Activated CD4-positive, alpha-beta T cell treated with anti-CD3 and anti-CD28 coated beads, Interleukin-2, amount 10 ng/mL, durations not matched to agents 7 days and 5 days (primary cell): ENCODE results near the gene THRA. TPM values are rescaled to one million over a fixed set of nuclear protein-coding genes. Genes with fewer than 3 reads are reported as not detected.

ENCODE experiments used
- CTCF ChIA-PET: fragments of 350-600 bp; sonication (Branson Sonifier 250); formaldehyde crosslinking; loops from one replicate; lab custom pipeline; 2021; ENCODE audit warnings: antibody characterized with exemption; lab: Charles Lee
- POLR2A ChIA-PET: fragments of 350-600 bp; sonication (Branson Sonifier 250); formaldehyde crosslinking; loops from one replicate; lab custom pipeline; 2021; ENCODE audit warnings: antibody characterized with exemption; lab: Charles Lee
- DNase-seq: peaks from one replicate; pipeline ENCODE4 v3.0.0-alpha.2; 2020
- H3K27ac Mint-ChIP-seq: one replicate; pipeline ENCODE4 v1.8.0; 2021; ENCODE audit warnings: mild to moderate bottlenecking, moderate library complexity, mixed read lengths
- H3K27me3 Mint-ChIP-seq: one replicate; pipeline ENCODE4 v1.8.0; 2021; ENCODE audit warnings: mixed read lengths
- H3K36me3 Mint-ChIP-seq: one replicate; pipeline ENCODE4 v1.8.0; 2021; ENCODE audit warnings: low read depth, mixed read lengths
- H3K4me1 Mint-ChIP-seq: one replicate; pipeline ENCODE4 v1.8.0; 2021; ENCODE audit warnings: mixed read lengths
- H3K4me3 Mint-ChIP-seq: one replicate; pipeline ENCODE4 v1.8.0; 2021; ENCODE audit warnings: mild to moderate bottlenecking, moderate library complexity, mixed read lengths
- H3K9me3 Mint-ChIP-seq: one replicate; pipeline ENCODE4 v1.8.0; 2021; ENCODE audit warnings: mixed read lengths
- total RNA-seq, 2 experiments: library from RNA; stranded (reverse); gene quantifications; one replicate each; pipeline ENCODE4 v1.2.3, GENCODE V29; 2021

The THRA gene
- total RNA-seq, 2 experiments from 2014 or later, result 8.6 to 9.1 TPM

DNA sequence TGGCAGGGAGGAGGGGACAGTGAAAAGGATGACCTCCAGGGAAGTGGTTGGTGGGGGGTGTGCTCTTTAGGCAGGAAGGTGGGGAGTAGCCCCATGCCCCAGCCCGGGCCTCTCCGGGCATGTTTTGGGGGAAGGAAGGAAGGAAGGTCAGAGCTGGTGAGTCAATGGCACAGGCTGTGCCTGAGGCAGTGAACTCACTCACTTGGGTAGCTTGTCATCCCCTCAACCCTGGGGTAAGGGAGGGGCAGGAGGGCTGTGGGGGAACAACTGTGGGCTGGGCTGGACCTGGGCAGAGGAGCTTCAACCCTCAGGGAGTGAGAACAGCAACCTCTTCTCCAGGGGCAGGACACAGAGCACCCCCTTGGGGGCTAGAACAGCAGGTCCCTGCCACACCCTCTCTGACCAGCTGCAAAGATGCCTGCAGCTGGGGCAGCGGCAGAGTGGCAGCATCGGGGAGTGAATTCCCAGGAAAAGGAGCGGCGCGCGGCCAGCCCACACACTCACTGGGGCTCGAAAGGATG, 41.3 kb upstream of the THRA start:
- H3K27ac Mint-ChIP-seq, result no peak overlapping the region
- peaks cover 28% of the 10 kb centered on the region for H3K36me3 Mint-ChIP-seq
- H3K4me1 Mint-ChIP-seq, result peaks cover 18% of the 10 kb centered on the region
- ChIA-PET CTCF (interaction anchor here (0.6 to 2.4 kb wide), 7 partner anchors 9 to 830 kb away, joined by 3 to 9 read pairs (median 4); partner anchors contain the start of gene PSMD3), POLR2A (interaction anchor here (0.6 kb wide), 1 partner anchor 560 kb away, joined by 5 read pairs; the partner anchor contains the start of gene CDK12)
- H3K9me3 Mint-ChIP-seq, result no peaks in the 10 kb centered on the region
- DNase-seq, result no peak
- H3K4me3 Mint-ChIP-seq, result no peak overlapping the region
- H3K27me3 Mint-ChIP-seq, result no peaks in the 10 kb centered on the region

DNA sequence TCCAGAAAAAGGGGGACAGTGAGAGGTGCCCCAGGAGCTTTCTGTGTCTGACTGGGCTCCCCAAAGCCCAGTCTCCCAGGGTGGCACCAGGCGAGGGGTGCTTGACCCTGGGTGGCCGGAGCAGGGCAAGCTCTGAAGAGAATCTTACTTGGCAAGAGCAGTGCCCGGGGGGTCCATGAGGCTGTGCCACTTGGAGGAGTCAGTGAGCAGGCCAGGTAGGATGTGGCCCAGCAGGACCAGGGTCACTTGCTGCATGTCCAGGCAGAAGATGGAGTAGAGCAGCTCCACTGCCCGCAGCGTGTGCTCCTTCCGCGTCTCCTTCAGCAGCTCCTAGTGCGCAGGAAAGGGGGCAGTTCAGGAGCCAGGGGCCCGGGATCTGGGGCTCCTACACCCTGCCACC, 40.3 kb upstream of the THRA start:
- peaks cover 35% of the 10 kb centered on the region for H3K36me3 Mint-ChIP-seq
- peaks cover 25% of the 10 kb centered on the region for H3K4me1 Mint-ChIP-seq
- no peaks in the 10 kb centered on the region for H3K9me3 Mint-ChIP-seq
- no peaks in the 10 kb centered on the region for H3K27me3 Mint-ChIP-seq
- no peak overlapping the region for H3K4me3 Mint-ChIP-seq
- H3K27ac Mint-ChIP-seq, result no peak overlapping the region
- POLR2A ChIA-PET, result no interaction called here
- no peak for DNase-seq
- CTCF ChIA-PET, result interaction anchor here (0.6 to 2.4 kb wide), 4 partner anchors 9 to 543 kb away, joined by 3 to 9 read pairs (median 4); partner anchors contain the start of gene PSMD3

DNA sequence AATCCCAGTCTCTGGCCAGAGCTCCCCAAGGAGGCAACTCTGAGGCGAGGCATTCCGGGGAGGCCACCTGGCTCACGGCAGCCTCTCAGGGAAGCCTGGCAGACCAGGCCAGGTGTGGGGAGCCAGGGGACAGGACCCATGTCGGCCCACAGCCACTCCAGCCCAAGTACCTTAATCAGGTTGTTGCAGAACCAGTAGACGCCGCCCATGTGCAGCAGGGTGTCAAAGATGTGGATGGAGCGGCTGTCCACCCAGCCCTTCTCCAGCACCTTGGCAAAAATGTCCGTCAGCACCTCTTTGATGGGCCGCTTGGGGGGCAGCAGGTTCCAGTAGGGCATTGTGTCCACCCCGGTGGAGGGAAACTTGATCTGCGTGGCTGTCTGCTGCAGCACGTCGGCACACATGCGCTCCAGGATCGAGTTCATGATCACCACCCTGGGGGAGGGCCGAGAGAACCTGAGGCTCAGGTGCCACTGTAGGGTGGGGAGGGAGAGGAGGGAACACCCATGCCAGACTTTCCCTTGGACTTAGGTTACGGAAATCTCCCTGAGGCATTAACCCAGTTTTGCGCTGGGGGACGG, 39.7 kb upstream of the THRA start:
- ChIA-PET CTCF (interaction anchor here (0.6 to 1.5 kb wide), 2 partner anchors 10 to 544 kb away, joined by 3 to 4 read pairs; no protein-coding TSS in a partner anchor), POLR2A (no interaction called here)
- Mint-ChIP-seq H3K27me3 (no peaks in the 10 kb centered on the region), H3K36me3 (peaks cover 35% of the 10 kb centered on the region), H3K4me1 (peaks cover 25% of the 10 kb centered on the region), H3K27ac (no peak overlapping the region), H3K4me3 (no peak overlapping the region), H3K9me3 (no peaks in the 10 kb centered on the region)
- DNase-seq, result no peak

DNA sequence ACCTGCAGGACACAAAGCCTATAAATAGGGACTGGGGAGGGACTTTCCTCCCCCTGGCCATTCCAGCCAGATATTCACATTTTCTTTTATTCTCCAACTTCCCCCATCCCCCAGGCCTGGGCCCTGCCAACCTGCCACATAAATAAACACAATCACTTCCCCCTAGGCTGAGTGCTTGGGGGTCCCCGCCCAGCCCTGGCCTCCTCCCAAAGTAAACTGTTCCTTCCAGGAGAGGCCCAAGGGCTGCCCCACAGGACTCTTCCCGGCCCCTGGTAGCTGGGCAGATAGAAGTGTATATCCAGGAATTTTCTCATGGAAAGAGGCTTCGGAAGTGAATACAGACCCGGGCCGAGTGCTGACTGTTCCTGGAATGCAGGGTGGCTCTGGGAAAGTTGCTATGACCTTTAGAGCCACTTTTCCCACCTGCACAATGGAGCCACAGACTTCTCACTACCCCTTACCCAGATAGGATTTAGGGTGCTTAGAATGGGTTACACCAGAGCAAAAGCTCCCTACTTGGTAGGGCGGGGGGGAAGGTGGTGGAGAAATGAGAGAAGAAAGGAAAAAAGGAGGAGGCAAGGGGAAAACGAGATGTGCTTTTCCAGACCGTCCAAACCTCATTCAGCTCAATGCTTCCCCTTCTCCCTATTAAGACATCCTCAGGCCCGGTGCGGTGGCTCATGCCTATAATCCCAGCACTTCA, 39.0 kb upstream of the THRA start:
- H3K4me1 Mint-ChIP-seq, result peaks cover 25% of the 10 kb centered on the region
- ChIA-PET POLR2A (no interaction called here), CTCF (no interaction called here)
- no peaks in the 10 kb centered on the region for H3K27me3 Mint-ChIP-seq
- no peaks in the 10 kb centered on the region for H3K9me3 Mint-ChIP-seq
- DNase-seq, result no peak
- H3K4me3 Mint-ChIP-seq, result no peak overlapping the region
- no peak overlapping the region for H3K27ac Mint-ChIP-seq
- peaks cover 39% of the 10 kb centered on the region for H3K36me3 Mint-ChIP-seq

DNA sequence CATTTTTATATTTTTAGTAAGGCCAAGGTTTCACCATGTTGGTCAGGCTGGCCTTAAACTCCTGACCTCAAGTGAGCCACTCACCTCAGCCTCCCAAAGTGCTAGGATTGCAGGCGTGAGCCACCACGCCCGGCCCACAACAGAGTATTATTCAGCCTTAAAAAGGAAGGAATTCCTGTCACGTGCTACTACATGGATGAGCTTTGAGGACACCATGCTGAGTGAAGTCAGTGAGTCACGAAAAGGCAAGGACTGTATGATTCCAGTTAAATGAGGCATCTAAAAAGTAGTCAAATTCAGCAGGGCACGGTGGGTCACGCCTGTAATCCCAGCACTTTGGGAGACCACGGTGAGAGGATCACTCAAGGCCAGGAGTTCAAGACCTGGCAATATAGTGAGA, 37.9 kb upstream of the THRA start:
- no peak for DNase-seq
- Mint-ChIP-seq H3K27me3 (no peaks in the 10 kb centered on the region), H3K36me3 (peaks cover 46% of the 10 kb centered on the region), H3K4me1 (peaks cover 25% of the 10 kb centered on the region), H3K27ac (peak overlapping the region; percentile 51), H3K4me3 (no peak overlapping the region), H3K9me3 (no peaks in the 10 kb centered on the region)
- POLR2A ChIA-PET, result no interaction called here
- CTCF ChIA-PET, result interaction anchor here (1.1 to 1.9 kb wide), 3 partner anchors 17 to 88 kb away, joined by 3 to 7 read pairs (median 4); no protein-coding TSS in a partner anchor

DNA sequence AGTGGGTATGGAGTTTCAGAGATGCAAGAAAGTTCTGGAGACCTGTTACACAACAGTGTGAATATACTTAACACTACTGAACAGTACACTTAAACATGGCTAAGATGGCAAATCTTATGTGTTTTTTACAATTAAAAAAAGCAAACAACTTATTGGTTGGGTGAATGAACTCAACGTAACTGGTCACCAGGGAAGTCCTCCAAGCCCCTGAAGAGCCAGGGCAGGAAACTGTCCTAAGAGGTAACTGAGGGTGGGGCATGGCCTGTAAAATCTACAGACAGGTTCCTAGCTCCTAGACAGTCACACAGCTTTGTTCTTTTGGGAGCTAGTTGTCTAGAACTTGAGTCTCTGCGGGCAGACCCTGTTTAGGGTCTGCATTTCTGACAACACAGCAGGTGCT, 37.2 kb upstream of the THRA start:
- Mint-ChIP-seq H3K27ac (peak overlapping the region; percentile 51), H3K4me3 (peak overlapping the region; percentile 31), H3K27me3 (no peaks in the 10 kb centered on the region), H3K4me1 (peaks cover 25% of the 10 kb centered on the region), H3K9me3 (no peaks in the 10 kb centered on the region), H3K36me3 (peaks cover 43% of the 10 kb centered on the region)
- POLR2A ChIA-PET, result no interaction called here
- CTCF ChIA-PET, result interaction anchor here (0.6 to 2.6 kb wide), 7 partner anchors 9 to 143 kb away, joined by 3 to 13 read pairs (median 5); partner anchors contain the start of genes CSF3 and MED24
- DNase-seq, result no peak

DNA sequence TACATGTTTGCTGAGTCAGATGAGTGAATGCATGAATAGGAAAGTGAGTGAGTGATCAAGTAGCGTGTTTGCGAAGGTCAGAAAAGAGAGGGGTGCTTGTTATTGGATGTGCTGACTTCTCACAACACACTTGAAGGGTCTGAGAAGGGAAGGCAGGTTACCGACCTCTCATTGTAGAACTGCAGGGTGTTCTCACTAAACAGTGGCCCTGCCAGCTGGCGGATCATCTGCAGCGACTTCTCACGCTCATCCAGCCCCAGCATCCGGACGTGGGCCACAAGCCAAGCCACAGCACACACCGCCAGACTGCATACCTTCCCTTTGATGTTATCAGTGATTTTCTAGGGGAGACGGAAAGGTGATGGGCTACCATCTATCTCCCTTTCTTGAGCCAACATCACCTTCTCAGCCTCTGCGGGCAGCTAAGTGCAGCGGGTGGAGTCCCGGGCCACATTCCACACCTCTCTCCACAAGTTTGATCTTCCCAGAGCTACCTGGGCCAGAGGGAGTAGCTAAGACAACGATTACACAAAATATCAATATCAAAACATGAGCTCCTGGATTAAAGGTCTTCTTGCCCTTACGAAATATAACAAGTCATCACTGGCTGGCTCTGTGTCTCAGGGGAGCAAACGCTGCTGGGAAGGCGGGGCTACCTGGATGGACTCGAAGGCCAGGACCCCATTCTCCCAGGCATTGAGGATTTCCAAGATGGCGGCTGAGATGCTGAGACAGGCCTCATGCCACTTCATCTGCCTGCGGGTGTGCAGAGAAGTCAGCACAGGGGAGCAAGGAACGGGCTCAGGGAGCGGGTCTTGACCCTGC, 36.6 kb upstream of the THRA start:
- Mint-ChIP-seq H3K4me3 (peak overlapping the region; percentile 31), H3K27me3 (no peaks in the 10 kb centered on the region)

DNA sequence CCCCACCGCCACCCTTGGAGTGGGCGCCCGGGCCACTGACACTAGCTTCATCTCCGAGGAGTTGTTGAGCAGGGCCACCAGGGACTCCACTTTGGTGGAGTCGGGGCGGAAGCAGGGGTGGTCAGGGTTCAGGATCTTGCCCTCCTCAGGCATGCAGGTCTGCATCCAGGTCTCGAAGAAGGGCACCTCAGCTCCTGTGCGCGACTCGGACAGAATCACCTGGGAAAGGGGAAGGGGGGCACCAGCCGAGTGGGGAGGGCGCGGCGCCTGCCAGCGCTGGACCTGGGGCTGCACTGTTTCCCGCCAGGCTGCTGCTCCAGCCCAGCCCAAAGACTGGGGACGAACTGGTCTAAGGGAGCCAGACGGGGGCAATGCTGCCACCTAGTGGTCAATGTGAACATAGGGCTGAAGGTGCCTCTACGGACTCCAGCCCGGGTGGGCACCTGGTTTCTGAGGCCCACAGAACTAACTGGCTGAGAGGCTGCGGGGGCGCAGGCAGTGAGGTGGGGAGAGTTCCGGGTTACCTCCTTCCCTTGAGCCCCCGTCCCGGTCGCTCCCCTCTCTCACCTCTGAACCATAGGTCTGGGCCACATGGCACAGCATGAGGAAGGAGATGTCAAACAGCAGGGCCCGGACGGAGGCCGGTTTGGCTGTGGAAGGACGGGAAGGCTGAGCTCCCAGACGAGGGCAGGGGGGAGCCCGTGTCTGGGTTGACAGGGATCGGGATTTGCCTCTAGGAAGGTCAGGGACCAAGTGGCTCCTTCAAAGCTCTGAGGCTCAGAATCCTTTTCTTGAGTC, 35.8 kb upstream of the THRA start:
- POLR2A ChIA-PET, result no interaction called here
- Mint-ChIP-seq H3K9me3 (no peaks in the 10 kb centered on the region), H3K36me3 (peaks cover 45% of the 10 kb centered on the region), H3K4me3 (no peak overlapping the region), H3K27me3 (no peaks in the 10 kb centered on the region), H3K4me1 (peaks cover 23% of the 10 kb centered on the region), H3K27ac (peak overlapping the region; percentile 57)
- peak; percentile 84 for DNase-seq
- CTCF ChIA-PET, result interaction anchor here (0.5 to 2.6 kb wide), 19 partner anchors 8 to 483 kb away, joined by 3 to 13 read pairs (median 4); partner anchors contain the start of genes CSF3, GSDMA and MED24

More for the DNA sequence above, 36.6 kb upstream of the THRA start:
- Mint-ChIP-seq H3K4me1 (peaks cover 25% of the 10 kb centered on the region), H3K9me3 (no peaks in the 10 kb centered on the region), H3K27ac (peak overlapping the region; percentile 51), H3K36me3 (peaks cover 47% of the 10 kb centered on the region)
- DNase-seq, result peak; percentile 65
- ChIA-PET POLR2A (no interaction called here), CTCF (interaction anchor here (0.5 to 2.6 kb wide), 15 partner anchors 9 to 482 kb away, joined by 3 to 13 read pairs (median 5); partner anchors contain the start of genes CSF3 and MED24)

DNA sequence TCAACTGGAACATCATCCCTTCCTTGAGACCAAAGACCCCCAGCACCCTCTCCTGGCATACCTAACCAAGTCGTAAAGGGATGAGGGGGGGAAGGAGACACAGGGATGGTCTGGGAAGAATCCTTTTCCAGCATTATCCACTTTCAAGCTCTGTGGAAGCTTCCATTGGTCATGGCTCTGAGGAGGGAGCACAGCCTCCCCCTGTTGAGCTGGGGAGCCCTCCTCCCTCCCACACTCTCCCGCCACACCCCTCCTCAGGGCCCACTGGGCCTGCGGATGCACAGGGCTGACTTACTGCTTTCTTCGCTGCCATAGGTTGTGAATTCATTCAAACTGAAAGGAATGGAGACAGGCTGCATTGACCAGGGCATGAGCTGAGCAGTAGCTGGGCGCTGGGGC, 35.2 kb upstream of the THRA start:
- no peak for DNase-seq
- Mint-ChIP-seq H3K27ac (no peak overlapping the region), H3K4me1 (peaks cover 23% of the 10 kb centered on the region), H3K27me3 (no peaks in the 10 kb centered on the region), H3K9me3 (no peaks in the 10 kb centered on the region), H3K36me3 (peaks cover 43% of the 10 kb centered on the region), H3K4me3 (no peak overlapping the region)
- CTCF ChIA-PET, result interaction anchor here (0.7 to 2.6 kb wide), 12 partner anchors 9 to 406 kb away, joined by 3 to 13 read pairs (median 4); partner anchors contain the start of genes CSF3 and GSDMA
- POLR2A ChIA-PET, result interaction anchor here (0.6 kb wide), 2 partner anchors 98 to 191 kb away, joined by 3 read pairs; partner anchors contain the start of gene WIPF2

DNA sequence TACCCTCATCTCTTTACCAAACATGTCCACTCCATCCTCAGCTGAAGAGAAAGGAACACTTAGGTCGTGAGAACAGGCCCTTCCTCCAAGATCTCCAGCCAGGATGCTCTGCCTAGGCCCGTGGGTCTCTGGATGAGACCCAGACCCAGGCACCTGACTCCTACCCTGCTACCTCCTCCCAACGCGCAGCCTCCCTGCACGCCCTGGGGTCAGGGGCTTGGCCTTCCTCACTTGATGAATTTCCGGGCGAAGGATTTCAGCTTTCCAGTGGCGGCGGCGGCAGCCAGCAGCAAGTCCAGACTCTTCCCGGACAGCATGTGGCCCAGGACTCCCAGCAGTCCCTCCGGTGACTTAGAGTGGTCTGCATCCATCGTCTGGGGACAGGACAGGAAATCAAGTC, 34.2 kb upstream of the THRA start:
- no peak for DNase-seq
- Mint-ChIP-seq H3K27ac (no peak overlapping the region), H3K27me3 (no peaks in the 10 kb centered on the region), H3K36me3 (peaks cover 47% of the 10 kb centered on the region), H3K4me1 (peaks cover 23% of the 10 kb centered on the region), H3K9me3 (no peaks in the 10 kb centered on the region), H3K4me3 (no peak overlapping the region)
- CTCF ChIA-PET, result interaction anchor here (1.4 kb wide), 1 partner anchor 84 kb away, joined by 3 read pairs; no protein-coding TSS in a partner anchor
- POLR2A ChIA-PET, result no interaction called here

DNA sequence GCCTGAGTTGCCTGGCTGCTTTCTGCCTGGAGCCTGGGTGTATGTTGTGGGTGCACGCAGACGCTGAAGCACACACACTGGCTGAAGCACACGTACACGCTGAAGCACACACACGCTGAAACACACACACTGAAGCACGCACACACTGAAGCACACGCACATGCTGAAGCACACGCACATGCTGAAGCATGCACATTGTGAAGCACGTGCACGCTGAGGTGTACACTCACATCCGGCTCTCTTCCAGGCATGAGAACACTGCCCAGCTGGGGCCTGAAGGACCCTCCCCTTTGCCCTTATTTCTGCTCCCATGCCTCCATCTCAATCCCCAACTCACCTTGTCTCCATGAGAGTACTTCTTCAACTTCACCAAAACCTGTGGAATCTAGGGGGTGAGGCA, 31.1 kb upstream of the THRA start:
- Mint-ChIP-seq H3K4me1 (peaks cover 5% of the 10 kb centered on the region), H3K27me3 (no peaks in the 10 kb centered on the region), H3K4me3 (no peak overlapping the region), H3K36me3 (peaks cover 27% of the 10 kb centered on the region), H3K9me3 (no peaks in the 10 kb centered on the region), H3K27ac (no peak overlapping the region)
- CTCF ChIA-PET, result interaction anchor here (1.1 to 1.5 kb wide), 2 partner anchors 10 to 148 kb away, joined by 3 to 5 read pairs; no protein-coding TSS in a partner anchor
- POLR2A ChIA-PET, result no interaction called here
- no peak for DNase-seq
